D721Med (cell line): ENCODE measurements around the gene SFMBT2.

Experiments used
- DNase-seq: peaks from one replicate; pipeline ENCODE4 v3.0.0; 2011; ENCODE audit warnings: low spot score; ENCODE audit not compliant: insufficient read length
- FAIRE-seq: peaks from 2 replicates; lab custom pipeline; 2011; peaks lifted over from hg19 to GRCh38; lab: Jason Lieb, UNC
- TF ChIP-seq, protein P1 (sequence below): IDR thresholded peaks from 2 replicates; pipeline ENCODE4 v1.5.1; 2012; ENCODE audit warnings: mild to moderate bottlenecking, control low read depth; ENCODE audit not compliant: insufficient read depth; ENCODE audit errors: missing control alignments

The SFMBT2 gene

DNA sequence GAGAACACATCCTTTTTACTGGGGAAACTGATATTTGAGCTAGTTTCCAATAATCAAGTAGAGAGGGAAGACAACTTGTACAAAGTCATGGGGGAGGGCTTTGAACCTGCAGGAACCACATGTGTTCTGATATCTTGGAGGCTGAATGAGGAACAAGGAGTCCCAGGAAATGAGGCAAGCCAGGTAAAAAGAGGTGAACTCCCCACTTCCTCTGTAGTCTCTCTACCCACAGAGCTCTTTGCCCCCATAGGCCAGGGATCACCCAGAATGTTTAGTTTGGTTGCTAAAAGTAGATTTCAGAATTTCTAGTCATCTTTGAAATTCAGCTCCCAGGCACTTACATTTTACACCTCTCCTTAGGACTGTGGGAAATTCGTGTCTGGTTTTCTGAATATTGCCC lies 276.4 kb downstream of the SFMBT2 start:
- TF ChIP-seq, protein P1, sequence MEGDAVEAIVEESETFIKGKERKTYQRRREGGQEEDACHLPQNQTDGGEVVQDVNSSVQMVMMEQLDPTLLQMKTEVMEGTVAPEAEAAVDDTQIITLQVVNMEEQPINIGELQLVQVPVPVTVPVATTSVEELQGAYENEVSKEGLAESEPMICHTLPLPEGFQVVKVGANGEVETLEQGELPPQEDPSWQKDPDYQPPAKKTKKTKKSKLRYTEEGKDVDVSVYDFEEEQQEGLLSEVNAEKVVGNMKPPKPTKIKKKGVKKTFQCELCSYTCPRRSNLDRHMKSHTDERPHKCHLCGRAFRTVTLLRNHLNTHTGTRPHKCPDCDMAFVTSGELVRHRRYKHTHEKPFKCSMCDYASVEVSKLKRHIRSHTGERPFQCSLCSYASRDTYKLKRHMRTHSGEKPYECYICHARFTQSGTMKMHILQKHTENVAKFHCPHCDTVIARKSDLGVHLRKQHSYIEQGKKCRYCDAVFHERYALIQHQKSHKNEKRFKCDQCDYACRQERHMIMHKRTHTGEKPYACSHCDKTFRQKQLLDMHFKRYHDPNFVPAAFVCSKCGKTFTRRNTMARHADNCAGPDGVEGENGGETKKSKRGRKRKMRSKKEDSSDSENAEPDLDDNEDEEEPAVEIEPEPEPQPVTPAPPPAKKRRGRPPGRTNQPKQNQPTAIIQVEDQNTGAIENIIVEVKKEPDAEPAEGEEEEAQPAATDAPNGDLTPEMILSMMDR: no peak
- no peak for FAIRE-seq
- DNase-seq: no peak

DNA sequence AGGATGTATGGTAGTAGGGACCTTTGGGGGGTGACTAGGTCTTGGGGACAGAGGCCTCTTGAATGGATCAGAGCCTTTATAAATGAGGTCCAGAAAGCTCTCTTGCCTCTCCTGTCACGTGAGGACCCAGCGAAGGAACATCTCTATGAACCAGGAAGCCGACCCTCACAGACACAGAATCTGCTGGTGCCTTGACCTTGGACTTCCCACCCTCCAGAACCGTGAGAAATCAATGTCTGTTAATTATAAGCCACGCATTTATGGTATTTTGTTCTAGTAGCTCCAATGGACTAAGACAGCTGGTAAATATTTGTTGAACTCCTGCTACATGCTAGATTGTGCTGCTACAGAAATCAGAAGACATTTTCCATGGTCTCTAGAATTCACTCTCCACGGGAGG lies 276.9 kb downstream of the SFMBT2 start:
- no peak for FAIRE-seq
- TF ChIP-seq, protein P1: no peak

DNA sequence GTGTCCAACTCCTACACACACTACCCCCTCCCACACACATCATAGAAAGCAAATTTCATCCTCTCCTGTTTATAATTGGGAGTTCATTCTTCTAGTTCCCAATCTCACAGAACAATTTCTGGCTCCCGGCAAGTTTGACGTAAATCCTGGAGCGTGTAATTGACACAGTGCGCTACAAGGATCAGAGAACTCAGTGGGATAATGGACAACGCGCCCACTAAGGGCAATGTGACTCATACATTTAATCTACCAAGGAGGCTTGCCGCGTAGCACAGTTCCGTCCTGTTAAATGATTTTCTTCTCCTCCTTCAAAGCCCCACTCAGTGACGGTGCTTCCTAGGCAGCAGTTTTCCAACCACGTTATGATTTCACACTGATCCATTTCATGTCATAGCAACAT lies 277.6 kb downstream of the SFMBT2 start:
- TF ChIP-seq, protein P1: no peak
- DNase-seq (no peak), FAIRE-seq (no peak)

More for the DNA sequence above, 276.9 kb downstream of the SFMBT2 start:
- no peak for DNase-seq

DNA sequence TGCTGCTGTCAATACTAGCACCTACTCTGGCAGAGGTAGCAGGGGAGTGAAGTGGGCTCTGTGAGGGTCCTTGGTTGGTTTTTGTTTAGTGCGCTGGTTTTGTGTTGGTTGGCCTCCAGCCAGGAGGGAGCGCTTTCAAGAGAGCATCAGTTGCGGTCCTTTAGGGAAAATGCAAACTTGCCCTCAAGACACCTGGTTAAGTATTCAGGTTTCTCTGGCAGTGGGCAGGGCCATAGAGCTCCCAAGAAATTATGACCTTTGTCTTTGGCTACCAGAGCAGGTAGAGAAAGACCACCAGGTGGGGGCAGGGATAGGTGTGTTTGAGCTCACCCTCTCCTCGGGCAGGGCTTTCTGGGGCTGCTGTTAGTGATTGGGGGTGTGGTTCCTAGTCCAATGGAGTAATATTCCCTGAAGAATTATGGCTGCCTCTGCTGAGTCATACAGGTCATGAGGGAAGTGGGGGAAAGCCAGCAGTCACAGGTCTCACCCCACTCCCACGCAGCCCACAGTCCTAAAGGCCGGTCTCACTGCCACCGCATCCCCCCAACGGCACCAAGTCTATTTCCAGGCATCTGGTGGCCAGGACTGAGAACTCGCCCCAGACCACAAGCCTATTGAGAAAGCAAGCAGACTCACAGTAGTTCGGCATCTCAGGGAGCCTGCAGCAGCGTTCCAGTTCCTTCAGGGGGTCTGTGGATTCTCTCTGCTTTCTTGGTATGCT lies 280.5 kb downstream of the SFMBT2 start:
- no peak for DNase-seq
- no peak for FAIRE-seq
- TF ChIP-seq, protein P1: no peak

DNA sequence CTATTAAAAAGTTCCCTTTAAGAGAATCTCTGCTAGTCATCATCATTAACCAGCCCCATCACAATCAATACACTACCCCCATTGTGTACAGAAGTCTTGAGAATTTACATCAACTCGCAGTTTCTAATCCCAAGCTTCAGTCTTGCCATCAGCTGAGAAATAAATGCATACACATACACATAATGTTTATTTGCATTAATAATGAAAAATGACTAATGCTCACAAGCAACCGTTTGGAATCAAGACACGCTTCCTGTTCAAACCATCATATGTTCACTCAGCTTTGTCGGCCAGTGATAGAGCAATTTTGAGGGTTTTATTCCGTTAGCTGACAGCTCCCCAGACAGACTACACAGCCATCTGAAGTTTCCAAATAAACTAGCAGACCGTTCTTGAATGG lies 287.1 kb downstream of the SFMBT2 start:
- FAIRE-seq: no peak
- no peak for DNase-seq

DNA sequence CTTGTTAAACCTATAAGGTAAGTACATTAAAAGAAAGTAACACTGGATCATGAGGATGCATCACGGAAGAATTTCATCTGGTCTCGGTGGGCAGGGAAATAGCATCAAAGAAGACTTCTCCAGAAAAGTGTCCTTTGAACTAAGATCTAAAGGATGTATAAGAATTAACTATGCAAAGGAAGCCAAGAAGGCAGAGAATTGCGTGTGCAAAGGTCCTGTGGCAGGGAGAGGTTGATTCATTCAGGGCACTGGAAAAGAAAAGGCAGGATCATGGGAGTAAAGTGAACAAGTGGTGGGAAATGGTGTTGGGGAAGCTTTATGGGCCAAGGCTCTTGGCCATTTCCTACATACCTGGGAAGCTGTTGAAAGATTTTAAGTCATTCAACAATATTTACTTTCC lies 288.3 kb downstream of the SFMBT2 start:
- DNase-seq (no peak), FAIRE-seq (no peak)
- TF ChIP-seq, protein P1: no peak

More for the DNA sequence above, 287.1 kb downstream of the SFMBT2 start:
- TF ChIP-seq, protein P1: no peak

DNA sequence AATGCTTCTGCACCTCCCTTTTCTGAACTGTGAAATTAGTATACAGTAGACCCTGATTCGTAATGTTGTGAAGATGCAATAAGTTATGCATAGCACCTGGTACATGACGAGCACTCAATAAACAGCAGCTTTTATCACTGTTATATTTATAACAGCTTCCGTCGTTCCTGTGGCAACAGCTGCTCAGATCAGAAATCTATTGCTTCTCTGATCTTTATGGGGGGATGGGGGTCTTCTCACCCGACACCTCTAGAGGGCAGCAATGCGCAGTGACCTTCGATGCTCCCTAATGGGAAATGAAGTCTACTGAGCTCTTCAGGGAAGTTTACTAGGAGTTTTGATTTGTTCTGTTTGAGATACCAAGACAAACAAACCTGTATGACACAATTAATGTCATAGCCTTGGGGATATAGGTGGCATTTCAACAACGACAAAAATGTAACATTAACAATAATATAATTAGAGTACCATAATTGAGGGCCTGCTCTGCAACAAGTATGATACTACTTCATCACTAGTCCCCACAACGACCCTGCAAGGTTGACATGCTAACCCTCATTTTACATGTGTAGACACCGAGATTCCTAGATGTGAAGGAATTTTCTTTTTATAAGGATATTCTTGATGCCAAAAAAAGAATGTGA lies 289.6 kb downstream of the SFMBT2 start:
- FAIRE-seq: no peak
- no peak for DNase-seq
- TF ChIP-seq, protein P1: peak; percentile 58
